Renal cortical epithelial cell (primary cell): ENCODE measurements around the gene FETUB. TPM values are rescaled to one million over a fixed set of nuclear protein-coding genes. Genes with fewer than 3 reads are reported as not detected.
"Not testable (repeated sequence)": the region's sequence is repeated elsewhere in the genome, so short reads cannot be mapped to it uniquely, and the experiment has no call there.

Experiments
- DNase-seq: peaks from one replicate; pipeline ENCODE4 v3.0.0-alpha.2; 2011; ENCODE audit warnings: low read depth
- total RNA-seq: library from RNA; depleted of rRNA; stranded (reverse); fragments of >200 nt; gene quantifications from 2 replicates; pipeline ENCODE4 v1.2.3, GENCODE V29; 2014

Gene FETUB
- total RNA-seq, 1 donor from 2014 or later = not detected

GRCh38 chr3:186613637-186614265 lies 26.4 kb upstream of the FETUB start:
- no peak for DNase-seq

GRCh38 chr3:186614266-186614596 lies 26.0 kb upstream of the FETUB start:
- DNase-seq = no peak

GRCh38 chr3:186614597-186615483 lies 25.4 kb upstream of the FETUB start:
- peak; percentile 62 for DNase-seq

- no peak for DNase-seq
Measured at GRCh38 chr3:186616299-186616617, 23.9 kb upstream of the FETUB start.

GRCh38 chr3:186617036-186617946 lies 22.9 kb upstream of the FETUB start:
- peak; percentile 97 for DNase-seq

GRCh38 chr3:186618318-186618938 lies 21.8 kb upstream of the FETUB start:
- no peak for DNase-seq

GRCh38 chr3:186619787-186620212 lies 20.4 kb upstream of the FETUB start:
- no peak for DNase-seq

GRCh38 chr3:186620213-186621092 lies 19.7 kb upstream of the FETUB start:
- DNase-seq = no peak

GRCh38 chr3:186621894-186622650 lies 18.1 kb upstream of the FETUB start:
- DNase-seq = no peak

- DNase-seq = no peak
Measured at GRCh38 chr3:186622651-186623310, 17.4 kb upstream of the FETUB start.

GRCh38 chr3:186624598-186624997 lies 15.6 kb upstream of the FETUB start:
- DNase-seq = no peak

- no peak for DNase-seq
Measured at GRCh38 chr3:186625600-186626042, 14.6 kb upstream of the FETUB start.

- no peak for DNase-seq
Measured at GRCh38 chr3:186626254-186626847, 13.8 kb upstream of the FETUB start.

GRCh38 chr3:186627852-186628414 lies 12.3 kb upstream of the FETUB start:
- no peak for DNase-seq

- DNase-seq = no peak
Measured at GRCh38 chr3:186628756-186629155, 11.4 kb upstream of the FETUB start.

- DNase-seq = no peak
Measured at GRCh38 chr3:186630950-186631641, 9.1 kb upstream of the FETUB start.

GRCh38 chr3:186633481-186633880 lies 6.7 kb upstream of the FETUB start:
- DNase-seq = peak; percentile 62

GRCh38 chr3:186634207-186634606 lies 6.0 kb upstream of the FETUB start:
- not testable (repeated sequence) for DNase-seq
